GM18526 (cell line): ENCODE results near the gene AMZ1.

Experiments
- POLR2A ChIP-seq: IDR thresholded peaks from 3 replicates; pipeline ENCODE4 v1.6.1; 2011; ENCODE audit not compliant: insufficient read length; ENCODE audit errors: extremely low read depth

The AMZ1 gene

GRCh38 chr7:2760098-2760889 lies 72.3 kb downstream of the AMZ1 start:
- no peak for TF ChIP-seq POLR2A

GRCh38 chr7:2761131-2761624 lies 73.2 kb downstream of the AMZ1 start:
- no peak for TF ChIP-seq POLR2A

- no peak for TF ChIP-seq POLR2A
These were observed 73.9 kb downstream of the AMZ1 start for GRCh38 chr7:2761801-2762497.

GRCh38 chr7:2763597-2763996 lies 75.6 kb downstream of the AMZ1 start:
- no peak for TF ChIP-seq POLR2A

GRCh38 chr7:2764621-2765020 lies 76.6 kb downstream of the AMZ1 start:
- no peak for TF ChIP-seq POLR2A
